ENCODE measurements around the gene ALOX15.
"Not testable (repeated sequence)": the region's sequence is repeated elsewhere in the genome, so short reads cannot be mapped to it uniquely, and the experiment has no call there.

The ALOX15 gene

GRCh38 chr17:4655933-4656332 lies 14.5 kb upstream of the ALOX15 start:
- not testable (repeated sequence) for DNase-seq

GRCh38 chr17:4652997-4653396 lies 11.5 kb upstream of the ALOX15 start:
- no peak for DNase-seq

GRCh38 chr17:4648741-4649140 lies 7.3 kb upstream of the ALOX15 start:
- DNase-seq: no peak

GRCh38 chr17:4645642-4646041 lies 4.2 kb upstream of the ALOX15 start:
- peak in 1 of 51 donors; percentile 18 for DNase-seq

- DNase-seq: no peak
Measured at GRCh38 chr17:4643676-4644075, 2.2 kb upstream of the ALOX15 start.

- no peak for DNase-seq
Measured at GRCh38 chr17:4642286-4642685, 808 bp upstream of the ALOX15 start.

- DNase-seq: not testable (repeated sequence)
Measured at GRCh38 chr17:4640569-4641188, 799 bp downstream of the ALOX15 start.

- DNase-seq: not testable (repeated sequence)
Measured at GRCh38 chr17:4639301-4640059, 2.0 kb downstream of the ALOX15 start.

- not testable (repeated sequence) for DNase-seq
Measured at GRCh38 chr17:4638766-4639165, 2.7 kb downstream of the ALOX15 start.

- no peak for DNase-seq
Measured at GRCh38 chr17:4636474-4637100, 4.9 kb downstream of the ALOX15 start.

GRCh38 chr17:4635823-4636375 lies 5.6 kb downstream of the ALOX15 start:
- peak in 8 of 51 donors; percentile 4 to 17 (median 7) for DNase-seq

- no peak for DNase-seq
Measured at GRCh38 chr17:4634976-4635375, 6.5 kb downstream of the ALOX15 start.

- no peak for DNase-seq
Measured at GRCh38 chr17:4633643-4634042, 7.8 kb downstream of the ALOX15 start.

GRCh38 chr17:4632581-4632920 lies 8.9 kb downstream of the ALOX15 start:
- no peak for DNase-seq

GRCh38 chr17:4631836-4632580 lies 9.5 kb downstream of the ALOX15 start:
- no peak for DNase-seq

GRCh38 chr17:4631431-4631830 lies 10.0 kb downstream of the ALOX15 start:
- DNase-seq: no peak

- DNase-seq: no peak
Measured at GRCh38 chr17:4626734-4627256, 14.7 kb downstream of the ALOX15 start.

- DNase-seq: no peak
Measured at GRCh38 chr17:4625181-4625617, 16.3 kb downstream of the ALOX15 start.

GRCh38 chr17:4624451-4624911 lies 17.0 kb downstream of the ALOX15 start:
- DNase-seq: not testable (repeated sequence)

GRCh38 chr17:4623249-4623648 lies 18.2 kb downstream of the ALOX15 start:
- no peak for DNase-seq

GRCh38 chr17:4622375-4622774 lies 19.1 kb downstream of the ALOX15 start:
- DNase-seq: no peak
